Hepatocyte (in vitro differentiated cells): ENCODE measurements around the gene SMPD2. TPM values are rescaled to one million over a fixed set of nuclear protein-coding genes. Genes with fewer than 3 reads are reported as not detected.

ENCODE experiments used
- DNase-seq: peaks from one replicate; pipeline ENCODE4 v3.0.0-alpha.2; 2016; ENCODE audit warnings: low spot score
- H2AFZ ChIP-seq: fragments of 200-600 bp; sonication (generic); 2 replicates; pipeline ENCODE4 v1.6.0; 2016; ENCODE audit warnings: antibody characterized with exemption, mild to moderate bottlenecking
- H3K27ac ChIP-seq: fragments of 200-600 bp; sonication (generic); 2 replicates; pipeline ENCODE4 v1.5.1; 2016; ENCODE audit warnings: mild to moderate bottlenecking
- H3K27me3 ChIP-seq: fragments of 200-600 bp; sonication (generic); 2 replicates; pipeline ENCODE4 v1.6.1; 2016
- H3K36me3 ChIP-seq: fragments of 200-600 bp; sonication (generic); replicated peaks from 2 replicates; pipeline ENCODE4 v1.5.1; 2016; ENCODE audit warnings: low read depth; ENCODE audit not compliant: insufficient read depth
- H3K4me1 ChIP-seq: fragments of 200-600 bp; sonication (generic); 2 replicates; pipeline ENCODE4 v1.5.1; 2016; ENCODE audit warnings: mild to moderate bottlenecking, moderate library complexity; ENCODE audit not compliant: insufficient read depth
- H3K4me2 ChIP-seq: fragments of 200-600 bp; sonication (generic); 2 replicates; pipeline ENCODE4 v1.6.0; 2016
- H3K4me3 ChIP-seq: fragments of 200-600 bp; sonication (generic); 2 replicates; pipeline ENCODE4 v1.5.1; 2016; ENCODE audit warnings: mild to moderate bottlenecking
- H3K79me2 ChIP-seq: fragments of 200-600 bp; sonication (generic); 2 replicates; pipeline ENCODE4 v1.6.0; 2017; ENCODE audit warnings: mild to moderate bottlenecking
- H3K9me2 ChIP-seq: fragments of 200-600 bp; sonication (generic); replicated peaks from 2 replicates; pipeline ENCODE4 v1.6.0; 2017; ENCODE audit warnings: mild to moderate bottlenecking; ENCODE audit not compliant: insufficient read depth
- H3K9me3 ChIP-seq: fragments of 200-600 bp; sonication (generic); 2 replicates; pipeline ENCODE4 v1.5.1; 2016; ENCODE audit warnings: low read depth, mild to moderate bottlenecking
- H4K20me1 ChIP-seq: fragments of 200-600 bp; sonication (generic); 2 replicates; pipeline ENCODE4 v1.6.0; 2016; ENCODE audit warnings: mild to moderate bottlenecking; ENCODE audit not compliant: insufficient read depth, poor library complexity, severe bottlenecking
- CTCF ChIP-seq: fragments of 200-600 bp; sonication (generic); IDR thresholded peaks from 2 replicates; pipeline ENCODE4 v1.5.1; 2016; ENCODE audit warnings: antibody characterized with exemption, mild to moderate bottlenecking; ENCODE audit not compliant: poor library complexity
- EZH2 ChIP-seq: fragments of 200-600 bp; sonication (generic); IDR thresholded peaks from 2 replicates; pipeline ENCODE4 v1.6.1; 2016; ENCODE audit warnings: antibody characterized with exemption, mild to moderate bottlenecking, borderline replicate concordance
- EZH2phosphoT487 ChIP-seq: fragments of 200-600 bp; sonication (generic); IDR thresholded peaks from one replicate; pipeline ENCODE4 v1.6.1; 2018; ENCODE audit warnings: antibody characterized with exemption, mild to moderate bottlenecking, low read depth, moderate library complexity; ENCODE audit not compliant: unreplicated experiment, severe bottlenecking
- WGBS: methylation state at CpG from one replicate; pipeline ENCODE4 v1.1.6; 2016; ENCODE audit warnings: low lambda C conversion rate; ENCODE audit errors: missing lambda C conversion rate; 5-methylcytosine and 5-hydroxymethylcytosine counted together
- polyA plus RNA-seq: library from polyadenylated mRNA; unstranded; fragments of >200 nt; fragmentation: Nextera tagmentation; extraction: Ambion mirVana; gene quantifications from 2 replicates; pipeline ENCODE4 v1.2.1, GENCODE V29; 2016
- total RNA-seq: library from RNA; depleted of rRNA; stranded (reverse); fragments of >200 nt; gene quantifications from 2 replicates; pipeline ENCODE4 v1.2.3, GENCODE V29; 2014

The SMPD2 gene
- total and polyA plus RNA-seq, 2 experiments from 2014 or later, result 9.3 to 19.2 TPM

- Histone ChIP-seq H4K20me1 (no peaks in the 10 kb centered on the region), H3K9me3 (no peaks in the 10 kb centered on the region), H3K4me3 (no peak overlapping the region), H3K27me3 (no peaks in the 10 kb centered on the region), H2AFZ (no peak overlapping the region), H3K36me3 (no peaks in the 10 kb centered on the region), H3K27ac (no peak overlapping the region), H3K4me1 (peaks cover 6% of the 10 kb centered on the region), H3K79me2 (peaks cover 9% of the 10 kb centered on the region), H3K9me2 (no peaks in the 10 kb centered on the region), H3K4me2 (no peak overlapping the region)
- TF ChIP-seq CTCF (no peak), EZH2 (no peak), EZH2phosphoT487 (no peak)
- DNase-seq, result no peak
- WGBS, result 98% methylated on average over 8 of the region's 8 CpGs
Measured at GRCh38 chr6:109446541-109446940, 6.0 kb downstream of the SMPD2 start.

GRCh38 chr6:109447087-109447486 lies 6.6 kb downstream of the SMPD2 start:
- Histone ChIP-seq H3K9me3 (no peaks in the 10 kb centered on the region), H3K9me2 (no peaks in the 10 kb centered on the region), H3K4me2 (no peak overlapping the region), H3K36me3 (no peaks in the 10 kb centered on the region), H3K4me1 (peaks cover under 1% of the 10 kb centered on the region), H4K20me1 (no peaks in the 10 kb centered on the region), H3K27me3 (no peaks in the 10 kb centered on the region), H2AFZ (no peak overlapping the region), H3K27ac (no peak overlapping the region), H3K79me2 (peaks cover 4% of the 10 kb centered on the region), H3K4me3 (no peak overlapping the region)
- no peak for DNase-seq
- TF ChIP-seq EZH2phosphoT487 (no peak), EZH2 (no peak)
- WGBS, result 89% methylated on average over 10 of the region's 10 CpGs

GRCh38 chr6:109447878-109448555 lies 7.5 kb downstream of the SMPD2 start:
- WGBS, result 89% methylated on average over 7 of the region's 8 CpGs
- no peak overlapping the region for H3K4me3 ChIP-seq
- no peaks in the 10 kb centered on the region for H3K36me3 ChIP-seq
- H4K20me1 ChIP-seq, result no peaks in the 10 kb centered on the region
- no peaks in the 10 kb centered on the region for H3K79me2 ChIP-seq
- H3K9me2 ChIP-seq, result no peaks in the 10 kb centered on the region
- no peaks in the 10 kb centered on the region for H3K4me1 ChIP-seq
- TF ChIP-seq EZH2, result no peak
- TF ChIP-seq EZH2phosphoT487, result no peak
- no peak for TF ChIP-seq CTCF
- H3K27ac ChIP-seq, result no peak overlapping the region
- DNase-seq, result no peak
- H3K9me3 ChIP-seq, result no peaks in the 10 kb centered on the region
- no peak overlapping the region for H2AFZ ChIP-seq
- H3K27me3 ChIP-seq, result no peaks in the 10 kb centered on the region
- no peak overlapping the region for H3K4me2 ChIP-seq

GRCh38 chr6:109448615-109449014 lies 8.1 kb downstream of the SMPD2 start:
- DNase-seq, result no peak
- no peaks in the 10 kb centered on the region for H3K27me3 ChIP-seq
- no peak overlapping the region for H3K4me3 ChIP-seq
- WGBS, result 93% methylated on average over 7 of the region's 7 CpGs
- H3K4me2 ChIP-seq, result no peak overlapping the region
- H3K9me2 ChIP-seq, result no peaks in the 10 kb centered on the region
- no peaks in the 10 kb centered on the region for H3K79me2 ChIP-seq
- H3K27ac ChIP-seq, result no peak overlapping the region
- no peaks in the 10 kb centered on the region for H3K4me1 ChIP-seq
- TF ChIP-seq EZH2phosphoT487, result no peak
- TF ChIP-seq EZH2, result no peak
- no peak for TF ChIP-seq CTCF
- no peaks in the 10 kb centered on the region for H3K9me3 ChIP-seq
- H4K20me1 ChIP-seq, result no peaks in the 10 kb centered on the region
- H3K36me3 ChIP-seq, result no peaks in the 10 kb centered on the region
- H2AFZ ChIP-seq, result no peak overlapping the region
